ENCODE data around the gene ARHGAP33.

ARHGAP33 gene

GRCh38 chr19:35739275-35740107 is 35.9 kb upstream of the ARHGAP33 start:
- no peak for DNase-seq (ENCODE audit: low read depth, low spot score)

GRCh38 chr19:35740108-35740422 is 35.3 kb upstream of the ARHGAP33 start:
- no peak for DNase-seq (ENCODE audit: low read depth, low spot score)

GRCh38 chr19:35740423-35741202 is 34.8 kb upstream of the ARHGAP33 start:
- no peak for DNase-seq (ENCODE audit: low read depth, low spot score)

- DNase-seq (ENCODE audit: low read depth, low spot score) = no peak
Measured at GRCh38 chr19:35741203-35741515, 34.2 kb upstream of the ARHGAP33 start.

GRCh38 chr19:35742121-35742724 is 33.1 kb upstream of the ARHGAP33 start, which contains the start of gene IGFLR1:
Gene IGFLR1 (minus strand): TSS chr19:35742452. CDS start chr19:35741180, 1,272 bp downstream.
- DNase-seq (ENCODE audit: low read depth, low spot score) = no peak

- no peak for DNase-seq (ENCODE audit: low read depth, low spot score)
Measured at GRCh38 chr19:35743640-35744429, 31.5 kb upstream of the ARHGAP33 start.

- DNase-seq (ENCODE audit: low read depth, low spot score) = no peak
Measured at GRCh38 chr19:35744430-35745327, 30.7 kb upstream of the ARHGAP33 start.

GRCh38 chr19:35745328-35746086 is 29.9 kb upstream of the ARHGAP33 start, which contains the start of the genes PSENEN and U2AF1L4:
Gene PSENEN (plus strand): TSS chr19:35745651. CDS start chr19:35745931, 280 bp downstream.
Gene U2AF1L4 (minus strand): TSS chr19:35745418. CDS start chr19:35745391, 27 bp downstream.
- peak; percentile 98 for DNase-seq (ENCODE audit: low read depth, low spot score)

- DNase-seq (ENCODE audit: low read depth, low spot score) = no peak
Measured at GRCh38 chr19:35746087-35746462, 29.3 kb upstream of the ARHGAP33 start.

- no peak for DNase-seq (ENCODE audit: low read depth, low spot score)
Measured at GRCh38 chr19:35746531-35746930, 28.8 kb upstream of the ARHGAP33 start.

GRCh38 chr19:35748106-35749020 is 27.0 kb upstream of the ARHGAP33 start, which contains the start of gene LIN37:
Gene LIN37 (plus strand): TSS chr19:35748576. CDS start chr19:35748725, 149 bp downstream.
- peak; percentile 97 for DNase-seq (ENCODE audit: low read depth, low spot score)

GRCh38 chr19:35750167-35750566 is 25.2 kb upstream of the ARHGAP33 start:
- DNase-seq (ENCODE audit: low read depth, low spot score) = no peak

GRCh38 chr19:35751839-35752745 is 23.3 kb upstream of the ARHGAP33 start:
- DNase-seq (ENCODE audit: low read depth, low spot score) = no peak

GRCh38 chr19:35752746-35753350 is 22.5 kb upstream of the ARHGAP33 start:
- DNase-seq (ENCODE audit: low read depth, low spot score) = no peak

- no peak for DNase-seq (ENCODE audit: low read depth, low spot score)
Measured at GRCh38 chr19:35753634-35754369, 21.6 kb upstream of the ARHGAP33 start.

- no peak for DNase-seq (ENCODE audit: low read depth, low spot score)
Measured at GRCh38 chr19:35754370-35755130, 20.8 kb upstream of the ARHGAP33 start.
